Right lobe of liver (tissue), 4 donors: ENCODE results near the gene CORO2B.

ENCODE experiments used
- CTCF ChIP-seq, 4 donors: fragments of 200-600 bp in 3 of 4; fragments of 450-650 bp in 1 of 4; IDR thresholded peaks; one replicate each; pipeline versions ENCODE4 v1.5.1 to v1.8.0; 2016 to 2022; ENCODE audit warnings: antibody characterized with exemption in 4 of 4, mild to moderate bottlenecking in 2 of 4
- POLR2A ChIP-seq: fragments of 450-650 bp; IDR thresholded peaks from one replicate; pipeline ENCODE4 v1.6.1; 2017; ENCODE audit warnings: antibody characterized with exemption, mild to moderate bottlenecking
- donor health status: DM: no; HTN: no; CAD: no.
- donor health status: DM: no; HTN: no; CAD: no.
- donor health status: DM: no; HTN: yes; CAD: no.

GRCh38 chr15:68706931-68707330 lies 128.1 kb downstream of the CORO2B start:
- TF ChIP-seq CTCF (IDR thresholded peaks at IDR 0.05) (no peak), POLR2A (no peak)
